ENCODE measurements around the gene RILPL2. TPM values are rescaled to one million over a fixed set of nuclear protein-coding genes. Genes with fewer than 3 reads are reported as not detected.
"Not testable (repeated sequence)": the region's sequence is repeated elsewhere in the genome, so short reads cannot be mapped to it uniquely, and the experiment has no call there.

RILPL2 gene
- total RNA-seq, 1 experiment from 2014 or later, result 2.6 TPM

GRCh38 chr12:123433615-123434014 lies 2.9 kb downstream of the RILPL2 start:
- Mint-ChIP-seq H3K27ac (ENCODE audit: low read depth, unreplicated experiment) (no peak overlapping the region), H3K27me3 (ENCODE audit: insufficient read depth, unreplicated experiment) (no peaks in the 10 kb centered on the region), H3K4me3 (ENCODE audit: unreplicated experiment) (no peak overlapping the region), H3K9me3 (ENCODE audit: unreplicated experiment) (no peaks in the 10 kb centered on the region), H3K36me3 (ENCODE audit: insufficient read depth, unreplicated experiment) (peaks cover 13% of the 10 kb centered on the region), H3K4me1 (ENCODE audit: insufficient read depth, unreplicated experiment) (peaks cover 5% of the 10 kb centered on the region)
- ChIA-PET POLR2A (no interaction called here), CTCF (interaction anchor here (0.5 kb wide), 1 partner anchor 9 kb away, joined by 4 read pairs; no protein-coding TSS in a partner anchor)
- BruUV-seq (replicated peaks), result no TSS peak
- intact Hi-C loops (cut with micrococcal nuclease), result no loop called here
- TF ChIP-seq, protein P1, sequence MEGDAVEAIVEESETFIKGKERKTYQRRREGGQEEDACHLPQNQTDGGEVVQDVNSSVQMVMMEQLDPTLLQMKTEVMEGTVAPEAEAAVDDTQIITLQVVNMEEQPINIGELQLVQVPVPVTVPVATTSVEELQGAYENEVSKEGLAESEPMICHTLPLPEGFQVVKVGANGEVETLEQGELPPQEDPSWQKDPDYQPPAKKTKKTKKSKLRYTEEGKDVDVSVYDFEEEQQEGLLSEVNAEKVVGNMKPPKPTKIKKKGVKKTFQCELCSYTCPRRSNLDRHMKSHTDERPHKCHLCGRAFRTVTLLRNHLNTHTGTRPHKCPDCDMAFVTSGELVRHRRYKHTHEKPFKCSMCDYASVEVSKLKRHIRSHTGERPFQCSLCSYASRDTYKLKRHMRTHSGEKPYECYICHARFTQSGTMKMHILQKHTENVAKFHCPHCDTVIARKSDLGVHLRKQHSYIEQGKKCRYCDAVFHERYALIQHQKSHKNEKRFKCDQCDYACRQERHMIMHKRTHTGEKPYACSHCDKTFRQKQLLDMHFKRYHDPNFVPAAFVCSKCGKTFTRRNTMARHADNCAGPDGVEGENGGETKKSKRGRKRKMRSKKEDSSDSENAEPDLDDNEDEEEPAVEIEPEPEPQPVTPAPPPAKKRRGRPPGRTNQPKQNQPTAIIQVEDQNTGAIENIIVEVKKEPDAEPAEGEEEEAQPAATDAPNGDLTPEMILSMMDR (IDR thresholded peaks at IDR 0.05; ENCODE audit: unreplicated experiment), result no peak
- no peak for DNase-seq (ENCODE audit: unreplicated experiment)

DNA sequence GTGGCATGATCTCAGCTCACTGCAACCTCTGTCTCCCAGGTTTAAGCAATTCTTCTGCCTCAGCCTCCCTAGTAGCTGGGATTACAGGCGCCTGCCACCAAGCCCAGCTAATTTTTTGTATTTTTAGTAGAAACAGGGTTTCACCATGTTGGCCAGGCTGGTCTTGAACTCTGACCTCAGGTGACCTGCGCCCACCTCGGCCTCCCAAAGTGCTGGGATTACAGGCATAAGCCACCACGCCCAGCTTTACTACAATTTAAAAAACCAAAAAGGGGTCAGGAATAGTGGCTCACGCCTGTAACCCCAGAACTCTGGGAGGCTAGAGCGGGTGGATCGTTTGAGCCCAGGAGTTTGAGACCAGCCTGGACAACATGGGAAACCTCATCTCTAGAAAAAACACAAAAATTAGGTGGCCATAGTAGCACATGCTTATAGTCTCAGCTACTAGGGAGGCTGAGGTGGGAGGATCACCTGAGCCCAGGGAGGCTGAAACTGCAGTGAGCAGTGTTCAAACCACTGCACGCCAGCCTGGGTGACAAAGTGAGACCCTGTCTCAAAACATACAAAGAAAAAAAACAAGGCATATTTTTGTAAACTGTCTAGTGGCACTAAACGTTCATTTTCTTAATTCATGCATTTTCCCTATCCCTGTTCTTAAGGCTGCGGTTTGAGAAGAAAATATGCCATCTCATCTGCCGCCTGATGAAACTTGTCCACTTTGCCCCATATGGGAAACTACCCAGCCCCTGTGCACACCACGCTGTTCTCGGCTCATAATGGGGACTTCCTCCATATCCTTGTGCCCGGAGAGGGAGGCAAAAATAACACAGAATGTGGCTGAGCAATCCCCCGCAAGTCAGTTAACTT lies 4.3 kb downstream of the RILPL2 start:
- H3K9me3 Mint-ChIP-seq (ENCODE audit: unreplicated experiment); H3K27me3 Mint-ChIP-seq (ENCODE audit: insufficient read depth, unreplicated experiment); intact Hi-C loops (cut with micrococcal nuclease); CTCF ChIA-PET; H3K4me3 Mint-ChIP-seq (ENCODE audit: unreplicated experiment); DNase-seq (ENCODE audit: unreplicated experiment); H3K27ac Mint-ChIP-seq (ENCODE audit: low read depth, unreplicated experiment); H3K4me1 Mint-ChIP-seq (ENCODE audit: insufficient read depth, unreplicated experiment); BruUV-seq (replicated peaks): not testable (repeated sequence)
- peaks cover 18% of the 10 kb centered on the region for H3K36me3 Mint-ChIP-seq (ENCODE audit: insufficient read depth, unreplicated experiment)
- POLR2A ChIA-PET, result interaction anchor here (0.6 to 0.7 kb wide), 2 partner anchors 27 to 145 kb away, joined by 3 read pairs; no protein-coding TSS in a partner anchor

GRCh38 chr12:123429101-123429500 lies 7.4 kb downstream of the RILPL2 start:
- intact Hi-C loops (cut with micrococcal nuclease); DNase-seq (ENCODE audit: unreplicated experiment); H3K4me1 Mint-ChIP-seq (ENCODE audit: insufficient read depth, unreplicated experiment); H3K9me3 Mint-ChIP-seq (ENCODE audit: unreplicated experiment); POLR2A ChIA-PET; H3K27ac Mint-ChIP-seq (ENCODE audit: low read depth, unreplicated experiment); BruUV-seq (replicated peaks); H3K4me3 Mint-ChIP-seq (ENCODE audit: unreplicated experiment); H3K27me3 Mint-ChIP-seq (ENCODE audit: insufficient read depth, unreplicated experiment): not testable (repeated sequence)
- peaks cover 30% of the 10 kb centered on the region for H3K36me3 Mint-ChIP-seq (ENCODE audit: insufficient read depth, unreplicated experiment)
- CTCF ChIA-PET, result interaction anchor here (0.6 to 1.6 kb wide), 2 partner anchors 12 to 248 kb away, joined by 3 read pairs; no protein-coding TSS in a partner anchor

GRCh38 chr12:123428591-123428990 lies 7.9 kb downstream of the RILPL2 start:
- H3K9me3 Mint-ChIP-seq (ENCODE audit: unreplicated experiment), result no peaks in the 10 kb centered on the region
- intact Hi-C loops (cut with micrococcal nuclease), result no loop called here
- DNase-seq (ENCODE audit: unreplicated experiment), result no peak
- no peak overlapping the region for H3K27ac Mint-ChIP-seq (ENCODE audit: low read depth, unreplicated experiment)
- CTCF ChIA-PET, result interaction anchor here (1.6 kb wide), 1 partner anchor 11 kb away, joined by 3 read pairs; no protein-coding TSS in a partner anchor
- TF ChIP-seq, protein P1 (IDR thresholded peaks at IDR 0.05; ENCODE audit: unreplicated experiment), result no peak
- H3K36me3 Mint-ChIP-seq (ENCODE audit: insufficient read depth, unreplicated experiment), result peaks cover 30% of the 10 kb centered on the region
- BruUV-seq (replicated peaks), result no TSS peak
- peaks cover 5% of the 10 kb centered on the region for H3K4me1 Mint-ChIP-seq (ENCODE audit: insufficient read depth, unreplicated experiment)
- no peak overlapping the region for H3K4me3 Mint-ChIP-seq (ENCODE audit: unreplicated experiment)
- H3K27me3 Mint-ChIP-seq (ENCODE audit: insufficient read depth, unreplicated experiment), result no peaks in the 10 kb centered on the region
- POLR2A ChIA-PET, result no interaction called here

DNA sequence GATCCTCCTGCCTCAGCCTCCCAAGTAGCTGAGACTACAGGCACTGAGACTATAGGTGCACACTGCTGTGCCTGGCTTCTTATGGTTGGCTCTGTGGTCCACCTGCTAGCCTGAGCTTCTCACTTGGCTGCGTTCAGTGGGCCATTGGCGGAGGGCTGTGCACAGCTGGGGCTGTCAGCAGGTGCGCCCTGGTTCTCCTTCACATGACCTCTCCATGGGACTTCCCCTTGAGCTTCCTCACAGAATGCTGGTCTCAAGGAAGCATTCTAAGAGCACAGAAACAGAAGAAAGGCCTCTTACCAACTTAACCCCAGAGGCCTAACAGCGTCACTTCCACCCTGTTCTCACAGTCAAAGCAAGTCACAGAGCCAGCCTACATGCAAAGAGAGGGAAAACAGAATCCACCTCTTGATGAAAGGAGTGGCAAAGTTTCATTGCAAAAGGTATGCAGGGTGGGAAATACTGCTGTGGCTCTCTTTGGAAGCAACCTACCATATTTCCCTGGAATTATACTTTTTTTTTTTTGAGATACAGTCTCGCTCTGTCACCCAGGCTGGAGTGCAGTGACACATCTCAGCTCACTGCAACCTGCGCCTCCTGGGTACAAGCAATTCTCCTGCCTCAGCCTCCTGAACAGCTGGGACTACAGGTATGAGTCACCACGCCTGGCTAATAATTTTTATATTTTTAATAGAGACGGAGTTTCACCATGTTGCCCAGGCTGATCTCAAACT lies 9.3 kb downstream of the RILPL2 start:
- CTCF ChIA-PET, result interaction anchor here (0.5 to 0.7 kb wide), 2 partner anchors 31 to 156 kb away, joined by 4 to 5 read pairs; partner anchors contain the start of gene SNRNP35
- H3K36me3 Mint-ChIP-seq (ENCODE audit: insufficient read depth, unreplicated experiment), result peaks cover 36% of the 10 kb centered on the region
- POLR2A ChIA-PET, result no interaction called here
- TF ChIP-seq, protein P1 (IDR thresholded peaks at IDR 0.05; ENCODE audit: unreplicated experiment), result no peak
- H3K9me3 Mint-ChIP-seq (ENCODE audit: unreplicated experiment), result no peaks in the 10 kb centered on the region
- H3K27me3 Mint-ChIP-seq (ENCODE audit: insufficient read depth, unreplicated experiment), result no peaks in the 10 kb centered on the region
- H3K27ac Mint-ChIP-seq (ENCODE audit: low read depth, unreplicated experiment), result no peak overlapping the region
- no peak for DNase-seq (ENCODE audit: unreplicated experiment)
- intact Hi-C loops (cut with micrococcal nuclease), result no loop called here
- H3K4me1 Mint-ChIP-seq (ENCODE audit: insufficient read depth, unreplicated experiment), result no peaks in the 10 kb centered on the region
- no TSS peak for BruUV-seq (replicated peaks)
- no peak overlapping the region for H3K4me3 Mint-ChIP-seq (ENCODE audit: unreplicated experiment)

Measured in MCF 10A (cell line).